HepG2 (cell line): ENCODE data around the gene ARPC1B. TPM values are rescaled to one million over a fixed set of nuclear protein-coding genes. Genes with fewer than 3 reads are reported as not detected.
A peak's percentile ranks its signal among the peaks of the same experiment; 100 is the strongest.

Source experiments
- BATF2 ChIP-seq: sonication (generic); formaldehyde crosslinking; IDR thresholded peaks from 2 replicates; pipeline ENCODE4 v1.8.0; 2022; ENCODE audit warnings: mild to moderate bottlenecking, missing genetic modification reagents, moderate library complexity
- CBX1 ChIP-seq: IDR thresholded peaks from one replicate; pipeline ENCODE4 v1.6.1; 2016; ENCODE audit warnings: antibody characterized with exemption, low read depth
- CC2D1A ChIP-seq: sonication (generic); formaldehyde crosslinking; IDR thresholded peaks from 2 replicates; pipeline ENCODE4 v1.8.1; 2023; ENCODE audit warnings: mild to moderate bottlenecking, missing genetic modification reagents
- CCAR2 ChIP-seq: fragments of 200-400 bp; formaldehyde crosslinking; optimal IDR thresholded peaks from 2 replicates; pipeline ENCODE3; 2018; ENCODE audit warnings: low read depth, mild to moderate bottlenecking, low read length, moderate library complexity
- CREB3 ChIP-seq: sonication (generic); formaldehyde crosslinking; IDR thresholded peaks from 2 replicates; pipeline ENCODE4 v1.5.0; 2020; ENCODE audit warnings: missing genetic modification reagents
- CREBL2 ChIP-seq: sonication (generic); formaldehyde crosslinking; IDR thresholded peaks from 2 replicates; pipeline ENCODE4 v1.8.1; 2023; ENCODE audit warnings: missing genetic modification reagents, mild to moderate bottlenecking, borderline replicate concordance
- DMAP1 ChIP-seq: IDR thresholded peaks from 2 replicates; pipeline ENCODE4 v1.6.1; 2016
- DNMT3B ChIP-seq: conservative IDR thresholded peaks from 2 replicates; pipeline ENCODE4 v1.6.1; 2016; ENCODE audit warnings: missing biosample characterization, control low read depth
- ETV6 ChIP-seq: sonication (generic); formaldehyde crosslinking; conservative IDR thresholded peaks from 2 replicates; pipeline ENCODE4 v1.4.0; 2020; ENCODE audit warnings: missing genetic modification reagents
- GATA4 ChIP-seq: sonication (generic); IDR thresholded peaks from 2 replicates; pipeline ENCODE4 v1.6.1; 2016; ENCODE audit warnings: antibody characterized with exemption, low read depth, borderline replicate concordance
- HNF1B ChIP-seq: sonication (generic); formaldehyde crosslinking; IDR thresholded peaks from 2 replicates; pipeline ENCODE4 v1.5.1; 2020; ENCODE audit warnings: mild to moderate bottlenecking, moderate library complexity, missing genetic modification reagents
- KLF13 ChIP-seq: sonication (generic); formaldehyde crosslinking; IDR thresholded peaks from 2 replicates; pipeline ENCODE4 v1.4.0; 2020; ENCODE audit warnings: mild to moderate bottlenecking, missing genetic modification reagents
- MAF1 ChIP-seq: sonication (generic); formaldehyde crosslinking; IDR thresholded peaks from 2 replicates; pipeline ENCODE4 v1.5.0; 2020; ENCODE audit warnings: missing genetic modification reagents, borderline replicate concordance
- MIER3 ChIP-seq: IDR thresholded peaks from 2 replicates; pipeline ENCODE4 v1.6.1; 2016; ENCODE audit warnings: missing compliant biosample characterization, borderline replicate concordance
- PPARG ChIP-seq: conservative IDR thresholded peaks from 2 replicates; pipeline ENCODE4 v1.6.1; 2016; ENCODE audit warnings: missing biosample characterization, missing genetic modification reagents
- PRMT3 ChIP-seq: sonication (generic); formaldehyde crosslinking; IDR thresholded peaks from 2 replicates; pipeline ENCODE4 v1.8.1; 2022; ENCODE audit warnings: low read depth, mild to moderate bottlenecking, moderate library complexity, missing genetic modification reagents, borderline replicate concordance
- RCOR2 ChIP-seq: IDR thresholded peaks from 2 replicates; pipeline ENCODE4 v1.6.1; 2016; ENCODE audit warnings: missing biosample characterization, missing genetic modification reagents
- RXRB ChIP-seq: IDR thresholded peaks from 2 replicates; pipeline ENCODE4 v1.6.1; 2016; ENCODE audit warnings: borderline replicate concordance, missing genetic modification reagents, missing compliant biosample characterization
- SMYD3 ChIP-seq: sonication (generic); formaldehyde crosslinking; IDR thresholded peaks from 2 replicates; pipeline ENCODE4 v1.8.1; 2023; ENCODE audit warnings: mild to moderate bottlenecking, missing genetic modification reagents
- ZFP1 ChIP-seq: IDR thresholded peaks from 2 replicates; pipeline ENCODE4 v1.6.1; 2016
- ZMAT5 ChIP-seq: sonication (generic); formaldehyde crosslinking; IDR thresholded peaks from 2 replicates; pipeline ENCODE4 v1.5.0; 2020; ENCODE audit warnings: mild to moderate bottlenecking, low read depth, missing genetic modification reagents, borderline replicate concordance
- ZNF235 ChIP-seq: sonication (generic); formaldehyde crosslinking; IDR thresholded peaks from 2 replicates; pipeline ENCODE4 v1.8.1; 2023; ENCODE audit warnings: mild to moderate bottlenecking, missing genetic modification reagents, borderline replicate concordance
- ZNF251 ChIP-seq: sonication (generic); formaldehyde crosslinking; IDR thresholded peaks from 2 replicates; pipeline ENCODE4 v1.9.0; 2021; ENCODE audit warnings: mild to moderate bottlenecking, missing genetic modification reagents
- ZNF546 ChIP-seq: sonication (generic); formaldehyde crosslinking; conservative IDR thresholded peaks from 2 replicates; pipeline ENCODE4 v1.8.1; 2023; ENCODE audit warnings: mild to moderate bottlenecking, missing genetic modification reagents
- ZNF576 ChIP-seq: sonication (generic); formaldehyde crosslinking; IDR thresholded peaks from 2 replicates; pipeline ENCODE4 v1.4.0; 2020; ENCODE audit warnings: mild to moderate bottlenecking, missing genetic modification reagents
- ZNF660 ChIP-seq: sonication (generic); formaldehyde crosslinking; IDR thresholded peaks from 2 replicates; pipeline ENCODE4 v1.5.1; 2020; ENCODE audit warnings: mild to moderate bottlenecking, low read depth, missing genetic modification reagents, borderline replicate concordance
- polyA plus RNA-seq, 8 experiments: library from polyadenylated mRNA; depleted of rRNA in 3 of 8; stranded (reverse) in 7 of 8; unstranded in 1 of 8; fragments of >200 nt; fragmentation: Illumina TruSeq in 4 of 8; extraction: Trizol in 4 of 8; gene quantifications; 2 replicates each; pipeline versions ENCODE4 v1.2.1 to v1.2.3, GENCODE V29; 2011 to 2016; ENCODE audit warnings: low read depth in 4 of 8, missing spikeins in 1 of 8, mixed read lengths in 1 of 8; ENCODE audit not compliant: insufficient read depth in 1 of 8
- total RNA-seq, 5 experiments: library from RNA; depleted of rRNA; stranded (reverse); fragments of >200 nt; fragmentation: Illumina TruSeq; extraction: Trizol; gene quantifications; 2 replicates each; pipeline ENCODE4 v1.2.3, GENCODE V29; 2016; ENCODE audit warnings: low read depth in 1 of 5

The ARPC1B gene
- total and polyA plus RNA-seq, 2 of the 13 experiments (the other 11 are each of a cell fraction or from before 2014, with no cell fraction given): 72.9 to 89.1 TPM

- TF ChIP-seq HNF1B (CRISPR knock-in tag): peak; percentile 82
- peak; percentile 65; the same call in 1 of the 2 replicates for TF ChIP-seq CREBL2 (CRISPR knock-in tag)
- no peak for TF ChIP-seq ZMAT5
- no peak for TF ChIP-seq SMYD3
- TF ChIP-seq BATF2: 0 out of 2 replicates have a peak, but pooled peaks have one; percentile 47
- no peak for TF ChIP-seq CCAR2
- no peak; the same call in 1 of the 2 replicates for TF ChIP-seq PPARG (CRISPR knock-in tag)
- TF ChIP-seq ZNF576 (CRISPR knock-in tag): no peak; the same call in 1 of the 2 replicates
- no peak for TF ChIP-seq RCOR2
- no peak; the same call in 1 of the 2 replicates for TF ChIP-seq ETV6 (CRISPR knock-in tag)
- no peak for TF ChIP-seq ZNF235 (CRISPR knock-in tag)
- TF ChIP-seq ZNF660: no peak
- TF ChIP-seq CREB3 (CRISPR knock-in tag): no peak
- TF ChIP-seq DMAP1: peak; percentile 88
- peak; percentile 61; the same call in 1 of the 2 replicates for TF ChIP-seq GATA4
- peak; percentile 65 for TF ChIP-seq RXRB (CRISPR knock-in tag)
- TF ChIP-seq ZNF251 (CRISPR knock-in tag): no peak
- TF ChIP-seq MIER3: 0 out of 2 replicates have a peak, but pooled peaks have one; percentile 63
- no peak for TF ChIP-seq ZNF546 (CRISPR knock-in tag)
- no peak for TF ChIP-seq PRMT3 (CRISPR knock-in tag)
- 0 out of 2 replicates have a peak, but pooled peaks have one; percentile 12 for TF ChIP-seq DNMT3B (CRISPR knock-in tag)
- TF ChIP-seq ZFP1: no peak
- no peak for TF ChIP-seq CC2D1A (CRISPR knock-in tag)
- peak; percentile 40 for TF ChIP-seq CBX1
- TF ChIP-seq MAF1: peak; percentile 90
- TF ChIP-seq KLF13 (CRISPR knock-in tag): no peak
Observed at GRCh38 chr7:99325592-99326407, 48.7 kb upstream of the ARPC1B start, which contains the start of gene ARPC1A (continued).
